ENCODE data around the gene MAST3.

DNA sequence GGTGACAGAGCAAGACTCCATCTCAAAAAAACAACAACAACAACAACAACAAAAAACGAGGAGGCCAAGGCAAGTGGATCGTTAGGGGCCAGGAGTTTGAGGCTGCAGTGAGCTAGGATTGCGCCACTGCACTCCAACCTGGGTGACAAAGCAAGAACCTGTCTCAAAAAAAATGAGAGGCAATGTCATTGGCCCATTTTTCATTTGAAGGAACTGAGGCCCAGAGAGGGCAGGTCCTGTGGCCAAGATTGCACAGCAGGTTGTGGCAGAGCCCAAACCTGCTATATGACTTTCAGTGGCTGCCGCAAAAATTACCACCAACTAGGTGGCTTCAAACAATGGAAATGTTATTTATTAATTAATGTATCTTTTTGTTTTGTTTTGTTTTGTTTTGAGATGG is 60.9 kb downstream of the MAST3 start:
- TF ChIP-seq YY1 (IDR thresholded peaks at IDR 0.05; ENCODE audit: insufficient read depth, insufficient read length): no peak
- TF ChIP-seq SUZ12 (IDR thresholded peaks at IDR 0.05; ENCODE audit: extremely low read depth, insufficient read depth, insufficient read length): no peak
- no peak for TF ChIP-seq ZNF274 (IDR thresholded peaks at IDR 0.05; ENCODE audit: low read depth, low read length)
